AG08396 (cell line): ENCODE results near the gene NCSTN.

Source experiments
- DNase-seq: peaks from one replicate; pipeline ENCODE4 v3.0.0; 2012; ENCODE audit warnings: low spot score, mixed read lengths

NCSTN gene

DNA sequence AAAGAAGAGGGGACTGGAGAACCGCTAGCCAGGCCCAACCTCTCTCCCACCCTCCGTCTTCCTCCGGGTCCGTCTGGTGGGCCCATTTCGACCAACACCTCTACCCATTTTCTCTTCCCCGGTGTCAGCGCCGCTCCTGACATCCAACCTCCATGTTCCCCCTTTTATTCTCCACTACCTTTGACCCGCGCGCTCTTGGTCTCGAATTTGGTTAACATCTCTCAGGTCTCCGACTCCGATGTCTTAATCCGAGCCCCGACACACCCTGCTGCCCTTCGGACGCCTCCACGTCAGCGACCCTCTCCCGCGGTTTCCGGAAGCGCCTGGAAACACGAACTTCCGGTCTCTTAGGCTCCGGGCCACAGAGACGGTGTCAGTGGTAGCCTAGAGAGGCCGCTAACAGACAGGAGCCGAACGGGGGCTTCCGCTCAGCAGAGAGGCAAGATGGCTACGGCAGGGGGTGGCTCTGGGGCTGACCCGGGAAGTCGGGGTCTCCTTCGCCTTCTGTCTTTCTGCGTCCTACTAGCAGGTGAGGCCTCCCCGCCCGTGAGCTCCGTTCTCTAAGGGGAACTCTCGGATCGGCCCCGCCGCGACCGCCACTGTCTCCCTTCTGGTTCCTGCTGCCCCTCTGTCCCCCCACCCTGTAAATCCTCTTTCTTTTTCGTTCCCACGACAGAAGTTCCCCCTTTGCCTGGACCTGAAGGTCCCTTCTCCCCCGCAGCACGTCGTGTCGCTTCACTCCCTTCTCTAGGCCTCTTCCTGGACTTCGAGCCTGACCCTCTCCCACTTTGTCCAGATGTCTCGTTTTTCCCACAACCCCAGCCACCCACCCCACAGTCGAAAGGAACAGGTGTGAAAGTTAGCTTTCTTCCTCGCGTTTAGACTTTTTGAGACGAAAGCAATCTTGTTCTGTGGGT lies at the start of gene NCSTN, which contains the start of gene COPA:
Gene NCSTN, plus strand, starts transcription at position 431 of the 917 bp plus-strand sequence. Its CDS starts 14 bp downstream, at position 445.
Gene COPA, minus strand, starts transcription at position 298 of the 917 bp plus-strand sequence. Its CDS starts 80 bp downstream, at position 218.
- peak; percentile 92 for DNase-seq

- no peak for DNase-seq
Observed at GRCh38 chr1:160296036-160296435, 47.1 kb upstream of the NCSTN start.

DNA sequence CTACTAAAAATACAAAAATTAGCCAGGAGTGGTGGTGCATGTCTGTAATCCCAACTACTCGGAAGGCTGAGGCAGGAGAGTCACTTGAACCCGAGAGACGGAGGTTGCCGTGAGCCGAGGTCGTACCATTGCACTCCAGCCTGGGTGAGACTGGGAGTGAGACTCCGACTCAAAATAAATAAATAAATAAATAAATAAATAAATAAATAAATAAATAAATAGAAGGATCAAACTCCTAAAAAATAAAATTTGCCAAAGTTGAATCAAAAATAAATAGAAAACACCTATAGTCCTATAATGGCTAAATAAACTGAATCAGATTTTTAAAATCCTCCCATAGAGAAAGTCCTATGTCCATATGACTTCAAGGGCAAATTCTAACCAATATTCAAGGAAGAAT lies 43.0 kb upstream of the NCSTN start:
- no peak for DNase-seq

- no peak for DNase-seq
Observed at GRCh38 chr1:160307118-160307791, 35.9 kb upstream of the NCSTN start.

GRCh38 chr1:160308451-160309184 lies 34.6 kb upstream of the NCSTN start:
- no peak for DNase-seq

DNA sequence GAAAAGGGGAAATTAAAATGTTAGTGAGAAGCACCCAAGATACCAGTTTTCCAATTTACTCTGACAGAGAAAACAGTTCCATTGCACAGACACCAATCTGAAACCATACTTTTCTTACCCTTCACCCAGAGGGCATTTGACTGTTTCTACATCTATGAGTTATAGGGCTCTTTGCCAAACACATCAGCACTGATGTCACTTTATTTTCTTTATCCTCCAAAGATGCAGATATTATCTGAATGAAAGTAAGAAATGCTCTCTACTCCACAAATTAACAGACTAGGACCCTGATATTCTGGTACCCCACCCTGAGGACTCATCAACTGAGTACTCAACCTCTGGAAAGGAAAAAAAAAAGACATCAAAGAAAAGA lies 34.0 kb upstream of the NCSTN start:
- peak; percentile 17 for DNase-seq

- no peak for DNase-seq
Observed at GRCh38 chr1:160309571-160309970, 33.6 kb upstream of the NCSTN start.

- DNase-seq = no peak
Observed at GRCh38 chr1:160315359-160315758, 27.8 kb upstream of the NCSTN start.

DNA sequence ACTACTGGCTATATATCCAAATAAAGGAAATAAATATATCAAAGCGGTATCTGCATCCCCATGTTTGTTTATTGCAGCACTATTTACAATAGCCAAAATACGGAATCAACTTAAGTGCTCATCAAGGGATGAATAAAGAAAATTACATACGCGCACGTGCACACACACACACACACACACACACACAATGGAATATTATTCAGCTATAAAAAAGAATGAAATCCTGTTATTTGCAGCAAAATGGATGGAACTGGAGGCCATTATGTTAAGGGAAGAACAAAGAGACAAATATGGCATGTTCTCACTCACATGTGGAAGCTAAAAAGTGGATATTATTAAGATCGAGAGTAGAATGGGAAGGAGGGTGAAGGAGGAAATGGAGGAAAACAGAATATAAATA lies 20.4 kb upstream of the NCSTN start:
- no peak for DNase-seq

GRCh38 chr1:160325252-160325651 lies 17.9 kb upstream of the NCSTN start:
- no peak for DNase-seq

GRCh38 chr1:160326418-160326817 lies 16.8 kb upstream of the NCSTN start:
- no peak for DNase-seq

DNA sequence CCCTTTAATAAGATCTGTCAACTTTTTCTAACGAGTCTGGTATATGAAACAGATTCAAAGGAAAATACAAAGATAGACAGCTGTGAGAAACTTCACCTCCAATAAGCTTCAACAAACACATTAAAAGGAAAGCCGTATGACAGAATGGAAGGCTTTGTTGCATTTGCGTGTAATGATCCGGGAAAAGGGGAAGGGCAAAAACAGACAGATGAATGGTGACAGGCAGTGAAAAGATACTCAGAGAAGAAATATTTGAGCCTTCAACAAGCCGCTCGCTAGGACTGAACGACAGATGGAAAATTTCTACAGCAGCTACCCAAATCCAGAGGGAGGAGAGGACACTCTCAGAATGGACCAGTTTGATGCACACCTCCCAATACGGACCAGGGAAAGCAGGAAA lies 15.0 kb upstream of the NCSTN start:
- DNase-seq = no peak

DNA sequence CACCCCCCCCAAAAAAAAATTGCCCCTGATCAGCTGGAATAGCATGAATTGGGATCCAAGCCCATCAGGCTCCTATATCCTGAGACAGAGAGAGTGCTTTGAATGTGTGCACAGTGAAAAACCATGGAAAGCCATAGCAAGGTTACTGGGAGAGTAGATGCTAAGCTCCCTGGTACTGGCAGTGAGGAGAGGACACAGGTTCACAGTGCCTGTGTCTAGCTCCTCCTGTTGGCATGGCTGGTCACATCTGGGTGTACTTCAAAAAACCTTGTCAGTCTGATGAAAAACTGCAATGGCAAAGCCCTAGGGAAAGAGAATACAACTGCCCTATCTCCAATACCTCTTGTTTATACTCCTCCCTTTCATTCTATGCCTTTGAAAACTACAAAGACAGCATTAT lies 13.1 kb upstream of the NCSTN start:
- no peak for DNase-seq

GRCh38 chr1:160332516-160332915 lies 10.7 kb upstream of the NCSTN start:
- DNase-seq = no peak

DNA sequence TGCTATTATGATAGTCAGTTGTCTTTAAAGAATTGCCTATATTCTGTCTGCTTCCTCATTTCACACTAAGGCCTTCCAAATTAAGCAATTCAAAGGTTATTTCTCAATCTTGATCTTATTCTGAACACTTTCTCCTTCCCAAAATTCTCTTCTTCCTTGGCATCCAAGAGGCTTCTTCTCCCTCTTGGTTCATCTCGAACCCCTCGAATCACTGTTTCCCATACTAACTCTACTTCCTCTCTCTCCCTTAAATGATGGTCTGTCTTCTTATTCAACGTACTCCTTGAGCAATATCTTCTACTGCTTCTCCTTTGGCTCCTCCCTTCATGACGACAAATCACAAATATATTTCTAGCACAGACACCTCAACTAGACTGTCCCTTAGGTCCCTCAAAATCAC lies 4.6 kb upstream of the NCSTN start:
- DNase-seq = no peak

DNA sequence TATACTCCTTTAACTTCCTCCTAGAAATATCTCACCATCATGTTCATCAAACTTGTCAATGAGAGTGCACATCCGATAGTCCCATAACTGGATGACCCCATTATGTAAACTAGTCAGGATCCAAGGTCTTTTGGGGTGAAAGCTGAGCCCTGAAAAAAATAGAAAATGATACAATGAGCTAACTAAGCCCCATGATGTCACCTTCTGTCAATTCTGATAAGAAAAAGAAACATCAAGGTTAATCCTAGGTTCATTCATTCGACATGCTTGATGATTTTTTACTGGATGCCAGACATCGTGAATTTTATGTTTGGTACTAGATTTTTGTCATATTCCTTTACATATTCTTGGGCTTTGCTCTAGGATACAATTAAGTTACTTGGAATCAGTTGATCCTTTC lies 3.0 kb upstream of the NCSTN start:
- no peak for DNase-seq

GRCh38 chr1:160340866-160341265 lies 2.3 kb upstream of the NCSTN start:
- DNase-seq = no peak

DNA sequence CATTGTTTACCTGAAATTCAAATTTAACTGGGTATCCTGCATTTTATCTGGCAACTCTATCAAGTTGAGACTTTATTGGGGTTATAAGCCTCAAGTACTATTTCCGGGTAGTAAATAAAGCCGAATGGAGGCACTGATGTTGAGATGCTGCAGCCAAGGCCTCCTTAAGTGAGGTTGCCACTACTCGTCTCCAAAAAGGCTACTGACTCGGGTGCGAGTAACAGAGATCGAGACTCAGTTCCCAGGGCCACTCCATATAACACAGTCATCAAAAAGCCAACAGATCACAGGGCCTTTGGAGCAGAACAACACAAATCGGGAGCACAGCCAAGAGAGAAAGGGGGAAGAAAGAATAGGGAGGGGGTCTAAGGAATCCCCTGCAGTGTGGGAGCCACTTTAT lies 657 bp upstream of the NCSTN start:
- no peak for DNase-seq

DNA sequence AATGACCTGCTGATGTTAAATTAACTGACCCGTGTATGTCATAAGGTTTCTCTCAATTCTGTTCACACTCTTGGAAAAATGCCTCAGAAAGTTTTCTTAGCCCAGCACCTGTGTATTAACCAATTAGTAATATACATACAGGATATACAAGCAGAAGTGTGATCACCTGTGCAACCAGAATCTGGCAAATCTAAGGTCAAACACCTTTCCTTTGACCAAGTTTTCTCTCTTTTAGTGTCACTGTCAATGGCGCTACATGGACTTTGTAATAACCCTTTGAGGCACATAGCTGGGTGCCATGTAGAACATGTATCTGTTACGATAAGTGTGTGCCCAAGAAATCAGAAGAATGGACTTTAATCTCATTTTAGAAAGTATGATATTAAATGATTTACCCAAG lies 1.1 kb downstream of the NCSTN start:
- DNase-seq = no peak

DNA sequence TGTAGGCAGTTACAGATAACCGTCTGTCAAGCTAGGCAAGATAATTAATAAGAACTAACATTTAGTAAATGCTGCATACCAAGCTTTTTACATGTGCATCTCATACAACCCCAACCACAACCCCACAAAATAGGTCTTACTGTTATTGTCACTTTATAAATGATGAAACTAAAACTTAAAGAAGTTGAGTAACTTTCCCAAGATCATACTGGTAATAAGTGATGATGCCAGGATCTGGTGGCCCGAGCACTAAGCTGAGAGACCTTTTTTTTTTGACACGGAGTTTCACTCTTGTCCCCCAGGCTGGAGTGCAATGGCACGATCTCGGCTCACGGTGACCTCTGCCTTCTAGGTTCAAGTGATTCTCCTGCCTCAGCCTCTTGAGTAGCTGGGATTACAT lies 1.8 kb downstream of the NCSTN start:
- no peak for DNase-seq

DNA sequence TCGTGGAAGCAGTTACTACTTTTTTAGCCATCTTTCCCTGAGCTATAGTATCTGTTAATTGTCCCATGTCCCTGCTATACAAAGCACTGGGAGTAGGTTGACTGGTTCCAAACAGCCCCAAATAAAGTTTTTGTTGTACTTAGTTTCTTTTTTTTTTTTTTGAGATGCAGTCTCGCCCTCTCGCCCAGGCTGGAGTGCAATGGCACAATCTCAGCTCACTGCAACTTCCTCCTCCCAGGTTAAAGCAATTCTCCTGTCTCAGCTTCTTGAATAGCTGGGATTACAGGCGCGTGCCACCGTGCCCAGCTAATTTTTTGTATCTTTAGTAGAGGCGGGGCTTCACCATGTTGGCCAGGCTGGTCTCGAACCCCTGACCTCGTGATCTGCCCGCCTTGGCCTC lies 3.3 kb downstream of the NCSTN start:
- no peak for DNase-seq

DNA sequence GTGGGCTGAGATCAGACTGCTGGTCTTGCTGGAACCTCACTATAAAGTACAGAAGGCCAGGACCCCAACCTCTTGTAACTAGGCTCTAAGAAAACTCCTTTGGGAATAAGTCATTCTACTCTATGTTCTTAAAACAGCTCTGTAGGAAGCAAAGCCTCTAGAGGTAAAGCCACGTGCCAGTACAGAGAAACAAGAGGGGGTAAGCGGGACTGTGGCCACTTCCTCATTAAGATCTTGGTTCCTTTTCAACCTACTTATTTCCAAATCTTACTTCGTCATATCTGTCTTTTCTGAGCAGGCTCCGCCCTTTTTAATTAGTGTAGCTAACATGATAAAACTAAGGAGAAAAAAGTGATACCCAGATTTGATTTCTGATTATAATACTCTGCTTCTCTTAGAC lies 3.8 kb downstream of the NCSTN start:
- DNase-seq = no peak

DNA sequence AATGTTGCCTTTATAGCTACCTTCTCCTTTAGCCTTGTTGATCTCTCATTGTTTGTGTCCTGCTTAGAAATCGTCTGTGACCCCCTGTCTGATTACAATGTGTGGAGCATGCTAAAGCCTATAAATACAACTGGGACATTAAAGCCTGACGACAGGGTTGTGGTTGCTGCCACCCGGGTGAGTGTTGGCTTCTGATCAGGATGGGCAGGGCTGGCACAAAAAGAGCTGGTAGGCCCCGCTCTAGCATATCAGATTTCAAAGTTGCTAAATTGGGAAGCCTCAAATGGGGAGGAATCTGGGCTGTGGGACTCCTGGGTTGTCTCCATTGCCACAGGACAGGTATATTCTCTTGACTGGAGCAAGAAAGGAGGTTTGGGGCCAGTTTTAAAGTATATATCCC lies 8.4 kb downstream of the NCSTN start:
- DNase-seq = no peak
